ENCODE data around the gene ERVK3-1. TPM values are rescaled to one million over a fixed set of nuclear protein-coding genes. Genes with fewer than 3 reads are reported as not detected.

ERVK3-1 gene
- polyA plus RNA-seq, 1 experiment: 44.5 TPM

GRCh38 chr19:58336820-58337219, 31.6 kb downstream of the ERVK3-1 start:
- ChIA-PET CTCF (no interaction called here), POLR2A (no interaction called here)
- TF ChIP-seq, protein P1, sequence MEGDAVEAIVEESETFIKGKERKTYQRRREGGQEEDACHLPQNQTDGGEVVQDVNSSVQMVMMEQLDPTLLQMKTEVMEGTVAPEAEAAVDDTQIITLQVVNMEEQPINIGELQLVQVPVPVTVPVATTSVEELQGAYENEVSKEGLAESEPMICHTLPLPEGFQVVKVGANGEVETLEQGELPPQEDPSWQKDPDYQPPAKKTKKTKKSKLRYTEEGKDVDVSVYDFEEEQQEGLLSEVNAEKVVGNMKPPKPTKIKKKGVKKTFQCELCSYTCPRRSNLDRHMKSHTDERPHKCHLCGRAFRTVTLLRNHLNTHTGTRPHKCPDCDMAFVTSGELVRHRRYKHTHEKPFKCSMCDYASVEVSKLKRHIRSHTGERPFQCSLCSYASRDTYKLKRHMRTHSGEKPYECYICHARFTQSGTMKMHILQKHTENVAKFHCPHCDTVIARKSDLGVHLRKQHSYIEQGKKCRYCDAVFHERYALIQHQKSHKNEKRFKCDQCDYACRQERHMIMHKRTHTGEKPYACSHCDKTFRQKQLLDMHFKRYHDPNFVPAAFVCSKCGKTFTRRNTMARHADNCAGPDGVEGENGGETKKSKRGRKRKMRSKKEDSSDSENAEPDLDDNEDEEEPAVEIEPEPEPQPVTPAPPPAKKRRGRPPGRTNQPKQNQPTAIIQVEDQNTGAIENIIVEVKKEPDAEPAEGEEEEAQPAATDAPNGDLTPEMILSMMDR (IDR thresholded peaks at IDR 0.05; ENCODE audit: low read depth, low read length): no peak
- H3K27me3 ChIP-seq (ENCODE audit: control insufficient read depth, insufficient read depth, low read length): no peaks in the 10 kb centered on the region
- peaks cover 25% of the 10 kb centered on the region for H3K9me3 ChIP-seq (ENCODE audit: control insufficient read depth, insufficient read depth, low read length)
- H3K27ac ChIP-seq (ENCODE audit: low read depth, low read length): no peak overlapping the region
- no peak for DNase-seq (ENCODE audit: low read depth, low spot score)
- no peak overlapping the region for H3K4me3 ChIP-seq (ENCODE audit: low read depth, low read length)

- no peak for DNase-seq (ENCODE audit: low read depth, low spot score)
- Histone ChIP-seq H3K27me3 (ENCODE audit: control insufficient read depth, insufficient read depth, low read length) (no peaks in the 10 kb centered on the region), H3K4me3 (ENCODE audit: low read depth, low read length) (no peak overlapping the region), H3K27ac (ENCODE audit: low read depth, low read length) (no peak overlapping the region), H3K9me3 (ENCODE audit: control insufficient read depth, insufficient read depth, low read length) (peaks cover 25% of the 10 kb centered on the region)
- POLR2A ChIA-PET: no interaction called here
- TF ChIP-seq, protein P1 (IDR thresholded peaks at IDR 0.05; ENCODE audit: low read depth, low read length): no peak
- CTCF ChIA-PET: interaction anchor here (0.6 kb wide), 1 partner anchor 9 kb away, joined by 4 read pairs; no protein-coding TSS in a partner anchor
Measured at GRCh38 chr19:58338336-58338735, 33.2 kb downstream of the ERVK3-1 start.

DNA sequence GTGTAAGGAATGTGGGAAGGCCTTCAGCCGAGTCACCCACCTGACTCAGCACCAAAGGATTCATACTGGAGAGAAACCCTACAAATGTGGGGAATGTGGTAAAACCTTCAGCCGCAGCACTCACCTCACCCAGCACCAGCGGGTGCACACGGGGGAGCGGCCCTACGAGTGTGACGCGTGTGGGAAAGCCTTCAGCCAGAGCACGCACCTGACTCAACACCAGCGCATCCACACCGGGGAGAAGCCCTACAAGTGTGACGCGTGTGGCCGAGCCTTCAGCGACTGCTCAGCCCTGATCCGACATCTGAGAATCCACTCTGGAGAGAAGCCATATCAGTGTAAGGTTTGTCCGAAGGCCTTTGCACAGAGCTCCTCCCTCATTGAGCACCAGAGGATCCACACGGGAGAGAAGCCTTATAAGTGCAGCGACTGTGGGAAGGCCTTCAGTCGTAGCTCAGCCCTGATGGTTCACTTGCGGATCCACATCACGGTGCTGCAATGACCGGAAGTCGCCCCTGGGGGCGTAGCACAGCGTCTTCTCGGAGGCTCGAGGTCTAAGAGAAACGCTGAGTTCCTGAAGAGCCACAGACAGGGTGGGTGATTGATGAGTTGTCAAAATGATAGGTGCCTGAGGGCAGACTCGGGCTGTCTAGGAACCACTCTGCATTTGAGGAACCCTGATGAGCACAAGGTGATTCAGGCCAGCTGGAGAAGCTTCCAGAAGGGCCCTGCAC, 33.8 kb downstream of the ERVK3-1 start:
- H3K4me3 ChIP-seq (ENCODE audit: low read depth, low read length): no peak overlapping the region
- TF ChIP-seq, protein P1 (IDR thresholded peaks at IDR 0.05; ENCODE audit: low read depth, low read length): no peak
- H3K27ac ChIP-seq (ENCODE audit: low read depth, low read length): no peak overlapping the region
- CTCF ChIA-PET: interaction anchor here (0.6 kb wide), 1 partner anchor 8 kb away, joined by 4 read pairs; no protein-coding TSS in a partner anchor
- POLR2A ChIA-PET: no interaction called here
- H3K9me3 ChIP-seq (ENCODE audit: control insufficient read depth, insufficient read depth, low read length): peaks cover 25% of the 10 kb centered on the region
- no peaks in the 10 kb centered on the region for H3K27me3 ChIP-seq (ENCODE audit: control insufficient read depth, insufficient read depth, low read length)
- no peak for DNase-seq (ENCODE audit: low read depth, low spot score)

DNA sequence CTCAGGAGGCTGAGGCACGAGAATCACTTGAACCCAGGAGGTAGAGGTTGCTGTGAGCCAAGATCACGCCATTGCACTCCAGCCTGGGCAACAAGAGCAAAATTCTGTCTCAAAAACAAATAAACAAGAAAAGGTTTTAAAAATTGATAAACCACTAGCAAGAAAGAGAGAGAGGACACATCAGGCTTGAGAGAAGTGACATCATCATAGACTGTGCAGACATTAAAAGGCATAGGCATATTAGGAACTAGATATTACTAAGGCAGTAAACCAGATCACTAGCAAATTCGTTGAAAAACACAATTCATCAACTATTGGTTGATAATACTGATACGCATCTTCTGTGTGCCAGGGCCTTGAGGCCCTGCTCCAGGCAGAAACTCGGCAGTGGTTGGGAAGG, 40.4 kb downstream of the ERVK3-1 start:
- ChIA-PET CTCF (no interaction called here), POLR2A (interaction anchor here (2.8 kb wide), 1 partner anchor 19 kb away, joined by 9 read pairs; the partner anchor contains the start of gene ZSCAN22)
- H3K4me3 ChIP-seq (ENCODE audit: low read depth, low read length): no peak overlapping the region
- no peaks in the 10 kb centered on the region for H3K27me3 ChIP-seq (ENCODE audit: control insufficient read depth, insufficient read depth, low read length)
- TF ChIP-seq, protein P1 (IDR thresholded peaks at IDR 0.05; ENCODE audit: low read depth, low read length): no peak
- DNase-seq (ENCODE audit: low read depth, low spot score): no peak
- H3K9me3 ChIP-seq (ENCODE audit: control insufficient read depth, insufficient read depth, low read length): peaks cover 12% of the 10 kb centered on the region; the same call in 1 of the 2 replicates
- no peak overlapping the region for H3K27ac ChIP-seq (ENCODE audit: low read depth, low read length)
